Activated CD4-positive, alpha-beta memory T cell treated with anti-CD3 and anti-CD28 coated beads, Interleukin-2, amount 10 ng/mL, durations not matched to agents 7 days and 5 days (primary cell): Measurements from ENCODE around the gene CPVL. TPM values are rescaled to one million over a fixed set of nuclear protein-coding genes. Genes with fewer than 3 reads are reported as not detected.

ENCODE experiments used
- CTCF ChIA-PET: fragments of 350-600 bp; sonication (Branson Sonifier 250); formaldehyde crosslinking; loops from one replicate; lab custom pipeline; 2021; ENCODE audit warnings: antibody characterized with exemption, inconsistent platforms; lab: Charles Lee
- POLR2A ChIA-PET: fragments of 350-600 bp; sonication (Branson Sonifier 250); formaldehyde crosslinking; loops from one replicate; lab custom pipeline; 2021; ENCODE audit warnings: antibody characterized with exemption; lab: Charles Lee
- DNase-seq: peaks from one replicate; pipeline ENCODE4 v3.0.0-alpha.2; 2020
- H3K27ac Mint-ChIP-seq: one replicate; pipeline ENCODE4 v1.8.0; 2021; ENCODE audit warnings: mild to moderate bottlenecking, mixed read lengths
- H3K27me3 Mint-ChIP-seq: one replicate; pipeline ENCODE4 v1.8.0; 2021; ENCODE audit warnings: mixed read lengths
- H3K36me3 Mint-ChIP-seq: one replicate; pipeline ENCODE4 v1.8.0; 2021; ENCODE audit warnings: low read depth, mixed read lengths
- H3K4me1 Mint-ChIP-seq: one replicate; pipeline ENCODE4 v1.8.0; 2021; ENCODE audit warnings: mixed read lengths
- H3K4me3 Mint-ChIP-seq: one replicate; pipeline ENCODE4 v1.8.0; 2021; ENCODE audit warnings: mild to moderate bottlenecking, mixed read lengths
- H3K9me3 Mint-ChIP-seq: one replicate; pipeline ENCODE4 v1.8.0; 2021; ENCODE audit warnings: mixed read lengths
- total RNA-seq, 2 experiments: library from RNA; stranded (reverse); gene quantifications; one replicate each; pipeline ENCODE4 v1.2.3, GENCODE V29; 2021

CPVL gene
- total RNA-seq, 2 experiments from 2014 or later, result 1.8 to 2.1 TPM

DNA sequence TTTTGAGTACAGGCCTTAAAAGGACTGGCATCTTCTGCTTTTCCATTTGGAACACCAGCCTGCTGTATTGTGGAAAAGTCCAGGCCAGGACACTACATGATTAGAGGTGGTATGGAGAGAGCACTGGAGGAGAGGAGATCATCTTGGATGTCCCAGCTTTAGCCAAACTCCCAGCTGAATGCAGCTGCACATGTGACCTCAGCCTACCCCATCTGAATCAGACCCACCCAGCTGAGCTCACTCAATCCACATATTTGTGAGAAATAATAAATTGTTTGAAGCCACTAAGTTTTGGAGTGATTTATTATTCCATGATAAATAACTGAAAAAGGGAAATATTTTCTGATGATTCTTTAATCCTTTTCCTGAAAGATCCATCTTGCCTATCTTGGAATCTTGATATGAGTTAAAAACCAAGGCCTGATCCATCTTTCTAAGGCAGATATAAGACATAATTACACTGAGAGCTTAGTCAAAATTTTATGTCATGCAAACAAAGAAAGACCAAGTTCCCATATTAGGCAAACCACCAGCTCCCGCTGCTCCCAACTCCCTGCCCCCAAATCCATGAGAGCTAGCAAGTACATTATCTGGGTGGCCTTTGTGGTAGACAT is 133.1 kb downstream of the CPVL start:
- Mint-ChIP-seq H3K4me1 (no peaks in the 10 kb centered on the region), H3K9me3 (no peaks in the 10 kb centered on the region), H3K27ac (no peak overlapping the region), H3K4me3 (no peak overlapping the region), H3K36me3 (no peaks in the 10 kb centered on the region), H3K27me3 (no peaks in the 10 kb centered on the region)
- no peak for DNase-seq
- ChIA-PET CTCF (no interaction called here), POLR2A (no interaction called here)

DNA sequence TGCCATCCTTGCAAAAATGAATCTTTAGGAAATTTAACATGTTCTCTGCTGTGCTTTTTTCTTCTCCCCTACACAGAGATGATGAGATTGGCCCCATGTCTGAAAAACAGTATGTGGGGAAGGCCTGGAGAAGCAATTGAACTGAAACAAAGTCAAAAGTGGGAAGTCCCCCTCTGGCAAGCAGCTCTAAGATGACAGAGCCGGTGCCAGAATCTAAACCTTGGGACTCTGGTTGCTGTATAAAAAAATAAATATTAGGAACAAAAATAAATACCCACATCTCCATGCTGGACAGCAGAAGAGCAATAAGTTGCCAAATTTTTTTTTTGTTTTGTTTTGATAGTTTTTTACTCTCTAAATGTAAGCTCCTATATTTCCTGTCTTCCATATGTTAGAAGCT is 136.4 kb downstream of the CPVL start:
- Mint-ChIP-seq H3K36me3 (no peaks in the 10 kb centered on the region), H3K9me3 (no peaks in the 10 kb centered on the region), H3K4me3 (no peak overlapping the region), H3K27ac (no peak overlapping the region), H3K27me3 (peaks cover 7% of the 10 kb centered on the region), H3K4me1 (no peaks in the 10 kb centered on the region)
- no peak for DNase-seq
- POLR2A ChIA-PET, result no interaction called here
- CTCF ChIA-PET, result interaction anchor here (0.6 kb wide), 1 partner anchor 115 kb away, joined by 3 read pairs; no protein-coding TSS in a partner anchor

DNA sequence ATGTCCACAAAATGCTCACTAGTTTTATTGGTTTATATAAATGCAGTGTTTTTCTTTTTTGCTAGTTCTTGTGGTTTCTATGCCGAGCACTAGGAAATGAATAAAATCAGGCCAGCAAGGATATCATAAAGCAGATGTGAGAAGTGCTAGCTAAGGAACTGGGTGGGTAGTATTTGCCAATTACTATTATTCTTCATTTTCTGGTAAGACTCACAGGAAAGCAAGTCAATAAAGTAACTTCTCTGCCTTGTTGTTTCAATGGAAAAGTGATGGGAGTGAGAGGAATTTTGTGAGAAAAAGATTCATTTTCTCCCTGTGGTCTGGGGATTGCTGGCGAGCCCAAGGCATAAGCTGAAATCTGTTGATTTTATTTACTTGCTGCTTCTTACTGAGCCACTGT is 137.7 kb downstream of the CPVL start:
- Mint-ChIP-seq H3K27ac (no peak overlapping the region), H3K4me3 (no peak overlapping the region), H3K36me3 (no peaks in the 10 kb centered on the region), H3K4me1 (no peaks in the 10 kb centered on the region), H3K9me3 (no peaks in the 10 kb centered on the region), H3K27me3 (peaks cover 7% of the 10 kb centered on the region)
- CTCF ChIA-PET, result interaction anchor here (0.5 kb wide), 1 partner anchor 85 kb away, joined by 5 read pairs; no protein-coding TSS in a partner anchor
- POLR2A ChIA-PET, result no interaction called here
- DNase-seq, result no peak

DNA sequence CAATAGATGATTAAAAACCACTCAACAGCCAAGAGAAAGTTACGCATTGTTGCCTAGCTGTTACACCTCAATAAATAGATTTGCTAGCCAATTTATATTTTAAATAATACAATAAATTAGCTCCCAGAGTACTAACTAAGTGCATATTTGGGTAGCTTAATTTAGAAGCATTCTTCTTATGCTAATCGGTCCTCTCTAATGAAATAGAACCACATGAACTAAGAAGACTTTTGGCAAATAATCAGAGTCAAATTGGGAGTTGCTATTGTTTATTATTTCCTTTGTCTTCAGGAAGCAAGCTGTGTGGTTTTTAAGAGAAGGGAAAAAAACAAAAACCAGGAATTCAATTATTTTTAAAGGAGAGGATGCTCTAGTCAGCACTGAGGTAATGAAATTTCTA is 139.2 kb downstream of the CPVL start:
- H3K9me3 Mint-ChIP-seq, result no peaks in the 10 kb centered on the region
- no peak overlapping the region for H3K27ac Mint-ChIP-seq
- DNase-seq, result no peak
- peaks cover 7% of the 10 kb centered on the region for H3K27me3 Mint-ChIP-seq
- ChIA-PET CTCF (no interaction called here), POLR2A (no interaction called here)
- H3K4me1 Mint-ChIP-seq, result no peaks in the 10 kb centered on the region
- no peak overlapping the region for H3K4me3 Mint-ChIP-seq
- no peaks in the 10 kb centered on the region for H3K36me3 Mint-ChIP-seq

DNA sequence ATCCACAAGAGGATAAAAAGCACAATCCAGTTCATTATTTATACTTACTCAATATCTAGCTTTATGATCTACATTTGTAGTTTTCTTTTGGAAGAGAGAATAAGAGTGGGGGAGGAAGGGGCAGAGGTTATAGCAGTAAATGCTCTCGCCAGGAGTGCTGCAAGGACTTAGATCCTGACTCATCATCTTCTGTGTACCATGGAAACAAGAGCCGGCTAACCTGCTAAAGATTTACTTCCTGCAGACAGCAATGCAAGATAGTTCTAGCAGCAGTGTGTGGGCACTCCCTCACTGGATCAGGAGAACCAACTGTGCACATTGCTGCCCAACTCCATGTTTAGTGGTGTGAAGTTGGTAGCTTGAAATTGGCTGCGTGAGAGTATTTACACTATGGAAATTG is 140.5 kb downstream of the CPVL start:
- Mint-ChIP-seq H3K36me3 (no peaks in the 10 kb centered on the region), H3K27ac (no peak overlapping the region), H3K27me3 (peaks cover 7% of the 10 kb centered on the region), H3K4me3 (no peak overlapping the region), H3K4me1 (no peaks in the 10 kb centered on the region), H3K9me3 (no peaks in the 10 kb centered on the region)
- CTCF ChIA-PET, result no interaction called here
- POLR2A ChIA-PET, result no interaction called here
- DNase-seq, result no peak

GRCh38 chr7:29005406-29005805 is 140.9 kb downstream of the CPVL start:
- POLR2A ChIA-PET, result no interaction called here
- CTCF ChIA-PET, result no interaction called here
- H3K27me3 Mint-ChIP-seq, result peaks cover 7% of the 10 kb centered on the region

GRCh38 chr7:29003703-29004102 is 142.6 kb downstream of the CPVL start:
- Mint-ChIP-seq H3K27ac (no peak overlapping the region), H3K36me3 (no peaks in the 10 kb centered on the region), H3K4me1 (no peaks in the 10 kb centered on the region), H3K27me3 (peaks cover 9% of the 10 kb centered on the region), H3K4me3 (no peak overlapping the region), H3K9me3 (no peaks in the 10 kb centered on the region)
- CTCF ChIA-PET, result no interaction called here
- POLR2A ChIA-PET, result no interaction called here
- DNase-seq, result no peak

More at GRCh38 chr7:29005406-29005805, 140.9 kb downstream of the CPVL start:
- Mint-ChIP-seq H3K9me3 (no peaks in the 10 kb centered on the region), H3K27ac (no peak overlapping the region), H3K36me3 (no peaks in the 10 kb centered on the region), H3K4me3 (no peak overlapping the region), H3K4me1 (no peaks in the 10 kb centered on the region)
- DNase-seq, result no peak

DNA sequence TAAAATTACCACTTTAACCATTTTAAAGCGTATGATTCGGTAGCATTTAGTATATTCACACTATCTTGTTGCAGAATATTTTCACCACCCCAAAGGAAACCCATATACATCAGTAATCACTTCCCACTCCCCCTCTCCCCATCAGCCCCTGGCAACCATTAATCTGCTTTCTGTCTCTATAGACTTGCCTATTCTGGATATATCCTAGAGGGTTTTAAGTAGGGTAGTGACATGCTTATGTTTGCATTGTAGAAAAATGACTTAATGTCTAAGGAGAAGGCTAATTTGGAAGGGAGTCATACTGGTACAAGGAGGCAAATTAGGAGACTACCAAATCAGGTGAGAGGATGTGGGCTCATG is 145.6 kb downstream of the CPVL start:
- peaks cover 8% of the 10 kb centered on the region for H3K27me3 Mint-ChIP-seq
- H3K4me3 Mint-ChIP-seq, result no peak overlapping the region
- CTCF ChIA-PET, result no interaction called here
- H3K27ac Mint-ChIP-seq, result no peak overlapping the region
- H3K9me3 Mint-ChIP-seq, result no peaks in the 10 kb centered on the region
- H3K4me1 Mint-ChIP-seq, result no peaks in the 10 kb centered on the region
- DNase-seq, result no peak
- H3K36me3 Mint-ChIP-seq, result no peaks in the 10 kb centered on the region
- POLR2A ChIA-PET, result no interaction called here

- Mint-ChIP-seq H3K27ac (no peak overlapping the region), H3K4me3 (no peak overlapping the region), H3K27me3 (peaks cover 4% of the 10 kb centered on the region), H3K9me3 (no peaks in the 10 kb centered on the region), H3K4me1 (no peaks in the 10 kb centered on the region), H3K36me3 (no peaks in the 10 kb centered on the region)
- ChIA-PET POLR2A (no interaction called here), CTCF (no interaction called here)
- DNase-seq, result no peak
Observed at GRCh38 chr7:28999895-29000716, 146.2 kb downstream of the CPVL start.

DNA sequence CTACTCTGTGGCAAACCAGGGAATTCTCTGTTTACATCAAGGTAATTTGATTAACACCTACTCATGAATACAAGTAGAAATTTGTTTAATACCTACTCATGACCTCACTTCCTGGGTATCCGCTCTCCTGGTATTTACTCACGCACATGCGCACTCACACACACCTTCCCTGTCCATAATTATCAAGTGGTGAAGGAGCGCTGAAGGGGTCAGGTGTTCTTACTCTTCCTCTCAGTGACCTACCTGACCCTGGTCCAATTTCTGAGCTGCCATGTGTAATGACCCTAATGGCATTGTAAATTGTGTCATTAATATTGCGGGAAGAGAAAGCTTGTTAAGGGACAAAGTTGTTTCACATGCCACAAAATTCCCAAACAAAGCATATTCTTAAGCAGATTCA is 146.9 kb downstream of the CPVL start:
- Mint-ChIP-seq H3K36me3 (no peaks in the 10 kb centered on the region), H3K27me3 (peaks cover 4% of the 10 kb centered on the region), H3K9me3 (no peaks in the 10 kb centered on the region), H3K4me3 (no peak overlapping the region), H3K27ac (no peak overlapping the region), H3K4me1 (no peaks in the 10 kb centered on the region)
- DNase-seq, result no peak
- ChIA-PET CTCF (no interaction called here), POLR2A (no interaction called here)

GRCh38 chr7:28998105-28998504 is 148.2 kb downstream of the CPVL start:
- Mint-ChIP-seq H3K27me3 (peaks cover 6% of the 10 kb centered on the region), H3K4me1 (no peaks in the 10 kb centered on the region), H3K27ac (no peak overlapping the region), H3K9me3 (no peaks in the 10 kb centered on the region), H3K4me3 (no peak overlapping the region), H3K36me3 (no peaks in the 10 kb centered on the region)
- ChIA-PET POLR2A (no interaction called here), CTCF (no interaction called here)
- no peak for DNase-seq

DNA sequence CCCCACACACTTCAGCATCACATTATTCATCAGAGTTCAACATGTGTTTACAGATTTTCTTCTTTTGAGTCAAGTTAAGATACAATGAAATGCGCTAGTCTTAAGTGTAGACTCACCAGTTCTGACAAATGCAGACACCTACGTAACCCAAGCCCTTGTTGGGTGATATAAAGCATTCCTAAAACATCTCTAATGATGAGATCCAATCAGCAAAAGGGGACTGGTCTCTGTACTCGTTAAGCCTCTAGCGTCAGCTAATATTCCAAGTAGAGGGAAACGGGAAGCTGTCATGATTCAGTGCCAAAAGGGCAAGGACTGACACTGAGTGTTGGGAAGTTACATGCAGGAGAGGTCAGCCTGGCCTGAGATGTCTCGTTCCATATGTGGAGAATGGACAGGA is 149.5 kb downstream of the CPVL start:
- Mint-ChIP-seq H3K36me3 (no peaks in the 10 kb centered on the region), H3K4me1 (no peaks in the 10 kb centered on the region), H3K4me3 (no peak overlapping the region), H3K27me3 (peaks cover 7% of the 10 kb centered on the region), H3K27ac (no peak overlapping the region), H3K9me3 (no peaks in the 10 kb centered on the region)
- CTCF ChIA-PET, result no interaction called here
- no peak for DNase-seq
- POLR2A ChIA-PET, result no interaction called here

DNA sequence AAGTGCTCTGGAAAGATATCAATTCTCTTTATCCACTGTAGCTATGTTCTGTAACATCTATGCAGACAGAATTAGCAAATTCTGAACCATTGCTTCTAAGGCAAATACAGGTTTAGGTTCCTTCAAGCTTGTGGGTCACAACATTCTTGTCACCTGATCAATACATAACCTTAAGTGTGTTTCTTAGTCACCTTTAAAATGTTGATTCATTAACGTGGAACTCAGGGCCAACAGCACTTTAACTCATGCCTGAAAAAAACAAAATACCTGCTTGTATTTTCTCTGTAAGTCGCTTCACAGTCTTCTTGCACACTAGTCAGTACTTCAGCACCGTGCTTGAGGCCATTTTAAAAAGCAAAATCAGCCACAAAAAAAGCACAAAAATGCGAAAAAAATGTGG is 153.0 kb downstream of the CPVL start:
- Mint-ChIP-seq H3K27ac (no peak overlapping the region), H3K9me3 (no peaks in the 10 kb centered on the region), H3K27me3 (peaks cover 5% of the 10 kb centered on the region), H3K4me3 (no peak overlapping the region), H3K4me1 (no peaks in the 10 kb centered on the region), H3K36me3 (no peaks in the 10 kb centered on the region)
- CTCF ChIA-PET, result no interaction called here
- POLR2A ChIA-PET, result no interaction called here
- no peak for DNase-seq

DNA sequence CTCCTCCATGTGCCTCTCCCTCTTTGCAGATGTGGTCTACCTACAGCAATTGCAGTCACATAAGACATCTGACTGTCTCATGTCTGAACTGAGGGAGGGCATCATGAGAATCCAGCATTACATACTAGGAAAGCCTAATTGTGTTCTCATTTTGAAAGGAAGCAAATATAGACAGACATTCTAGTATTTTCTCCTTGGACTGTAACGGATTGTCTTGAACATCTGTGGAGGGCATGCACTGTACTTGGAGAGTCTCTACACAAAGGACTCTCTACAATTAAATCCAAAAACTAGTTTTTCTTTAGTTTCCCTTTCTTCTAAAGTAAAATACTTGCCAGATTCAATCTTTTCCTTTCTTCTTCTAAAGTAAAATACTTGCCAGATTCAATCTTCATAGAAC is 153.5 kb downstream of the CPVL start:
- POLR2A ChIA-PET, result no interaction called here
- no peak overlapping the region for H3K27ac Mint-ChIP-seq
- no peaks in the 10 kb centered on the region for H3K9me3 Mint-ChIP-seq
- CTCF ChIA-PET, result no interaction called here
- no peaks in the 10 kb centered on the region for H3K36me3 Mint-ChIP-seq
- no peaks in the 10 kb centered on the region for H3K4me1 Mint-ChIP-seq
- peaks cover 5% of the 10 kb centered on the region for H3K27me3 Mint-ChIP-seq
- no peak for DNase-seq
- no peak overlapping the region for H3K4me3 Mint-ChIP-seq
